Measurements from ENCODE around the gene MAZ. TPM values are rescaled to one million over a fixed set of nuclear protein-coding genes. Genes with fewer than 3 reads are reported as not detected.
"Not testable (repeated sequence)": the region's sequence is repeated elsewhere in the genome, so short reads cannot be mapped to it uniquely, and the experiment has no call there.

Gene MAZ
- total and polyA plus RNA-seq, 2 donors (not counting 3 experiments of a cell fraction or from before 2014, with no cell fraction given): 165 to 311 TPM

- Histone ChIP-seq H2AFZ (ENCODE audit: low read depth, low read length) (no peak overlapping the region), H3K36me3 (ENCODE audit: control insufficient read depth in 2 of 2, extremely low read depth in 1 of 2, insufficient read depth in 2 of 2, low read length in 2 of 2) (no peaks in the 10 kb centered on the region), H3K9me1 (replicated peaks; ENCODE audit: control insufficient read depth, extremely low read depth, insufficient read depth, low read length) (no peaks in the 10 kb centered on the region), H3K79me2 (ENCODE audit: control insufficient read depth, insufficient read depth, low read length) (no peaks in the 10 kb centered on the region), H3K4me2 (ENCODE audit: insufficient read depth, low read length) (no peak overlapping the region), H3K27ac (ENCODE audit: insufficient read depth, low read depth, low read length) (no peak overlapping the region), H3K4me3 (replicated peaks in 1 of 3; ENCODE audit: insufficient read depth in 1 of 3, low read depth in 1 of 3, low read length in 3 of 3) (no peak overlapping the region), H3K9ac (replicated peaks; ENCODE audit: extremely low read depth, insufficient read depth, low read length) (no peak overlapping the region), H3K4me1 (ENCODE audit: control insufficient read depth, extremely low read depth, insufficient read depth, low read length) (no peaks in the 10 kb centered on the region), H3K27me3 (ENCODE audit: control insufficient read depth in 2 of 2, insufficient read depth in 2 of 2, low read length in 2 of 2) (peaks cover 17 to 25% of the 10 kb centered on the region in 2 experiments), H3K9me3 (replicated peaks; ENCODE audit: control insufficient read depth, insufficient read depth, low read length) (no peaks in the 10 kb centered on the region), H4K20me1 (replicated peaks; ENCODE audit: control insufficient read depth, extremely low read depth, insufficient read depth, low read length) (no peaks in the 10 kb centered on the region)
- POLR2A ChIA-PET: no interaction called here
- intact Hi-C loops (cut with micrococcal nuclease) (no loop called here), dilution Hi-C loops (cut with MboI; ENCODE audit: extremely low pct_ligation_motif_present, low sequenced_read_pairs) (no loop called here)
- TF ChIP-seq EZH2 (IDR thresholded peaks at IDR 0.05; ENCODE audit: borderline replicate concordance, low read depth, low read length, severe bottlenecking): no peak
- TF ChIP-seq CTCF (IDR thresholded peaks at IDR 0.05; ENCODE audit: extremely low read depth in 1 of 2, insufficient read depth in 1 of 2, low read depth in 1 of 2, low read length in 2 of 2): no peak
- no peak for TF ChIP-seq GATA2 (IDR thresholded peaks at IDR 0.05; ENCODE audit: insufficient read depth, insufficient read length, low read depth, low read length)
- TF ChIP-seq MAX (IDR thresholded peaks at IDR 0.05; ENCODE audit: insufficient read depth, insufficient read length): no peak
- FAIRE-seq: no peak
- no TSS peak for BruUV-seq (replicated peaks)
- CTCF ChIA-PET: interaction anchor here (1.1 kb wide), 1 partner anchor 11 kb away, joined by 3 read pairs; the partner anchor contains the start of gene KIF22
- no peak for DNase-seq (ENCODE audit: low read depth, low spot score)
Observed at GRCh38 chr16:29779474-29779873, 26.9 kb upstream of the MAZ start.

GRCh38 chr16:29783094-29783953 is 23.0 kb upstream of the MAZ start:
- H3K4me3 ChIP-seq (replicated peaks in 1 of 3; ENCODE audit: insufficient read depth in 1 of 3, low read depth in 1 of 3, low read length in 3 of 3); DNase-seq (ENCODE audit: low read depth, low spot score); H3K4me1 ChIP-seq (ENCODE audit: control insufficient read depth, extremely low read depth, insufficient read depth, low read length); H3K27ac ChIP-seq (ENCODE audit: insufficient read depth, low read depth, low read length); FAIRE-seq; POLR2A ChIA-PET; BruUV-seq (replicated peaks); H3K4me2 ChIP-seq (ENCODE audit: insufficient read depth, low read length); H3K9me3 ChIP-seq (replicated peaks; ENCODE audit: control insufficient read depth, insufficient read depth, low read length); dilution Hi-C loops (cut with MboI; ENCODE audit: extremely low pct_ligation_motif_present, low sequenced_read_pairs); H2AFZ ChIP-seq (ENCODE audit: low read depth, low read length); H3K9ac ChIP-seq (replicated peaks; ENCODE audit: extremely low read depth, insufficient read depth, low read length); H3K9me1 ChIP-seq (replicated peaks; ENCODE audit: control insufficient read depth, extremely low read depth, insufficient read depth, low read length); H3K79me2 ChIP-seq (ENCODE audit: control insufficient read depth, insufficient read depth, low read length); H3K36me3 ChIP-seq (ENCODE audit: control insufficient read depth in 2 of 2, extremely low read depth in 1 of 2, insufficient read depth in 2 of 2, low read length in 2 of 2); H4K20me1 ChIP-seq (replicated peaks; ENCODE audit: control insufficient read depth, extremely low read depth, insufficient read depth, low read length); intact Hi-C loops (cut with micrococcal nuclease): not testable (repeated sequence)
- CTCF ChIA-PET: interaction anchor here (2.6 to 4.6 kb wide), 3 partner anchors 16 to 83 kb away, joined by 19 to 30 read pairs (median 26); no protein-coding TSS in a partner anchor
- H3K27me3 ChIP-seq (ENCODE audit: control insufficient read depth in 2 of 2, insufficient read depth in 2 of 2, low read length in 2 of 2): peaks cover 17 to 25% of the 10 kb centered on the region in 2 experiments

All from endothelial cell of umbilical vein (primary cell).